EL (cell line): ENCODE measurements around the gene TXNRD1.
A peak's percentile ranks its signal among the peaks of the same experiment; 100 is the strongest.

Source experiments
- DNase-seq: peaks from one replicate; pipeline ENCODE4 v3.0.0-alpha.2; 2016

TXNRD1 gene

DNA sequence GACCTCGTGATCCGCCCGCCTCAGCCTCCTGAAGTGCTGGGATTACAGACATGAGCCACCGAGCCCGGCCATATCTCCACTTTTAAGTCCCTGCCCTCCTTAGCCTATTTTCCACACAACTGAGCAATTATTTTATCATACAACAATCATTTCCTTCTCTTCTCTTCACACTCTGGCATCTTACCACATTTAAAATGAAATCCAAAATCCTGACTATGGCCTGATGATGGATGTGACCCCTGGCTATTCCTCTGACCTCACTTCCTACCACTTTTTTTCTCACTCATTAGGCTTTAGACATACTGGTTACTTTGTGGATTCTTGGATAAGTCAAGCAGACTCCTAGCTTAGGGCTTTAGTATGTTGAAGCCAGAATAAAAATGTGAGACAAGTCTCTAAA, 66.1 kb downstream of the TXNRD1 start:
- DNase-seq: peak; percentile 63

DNA sequence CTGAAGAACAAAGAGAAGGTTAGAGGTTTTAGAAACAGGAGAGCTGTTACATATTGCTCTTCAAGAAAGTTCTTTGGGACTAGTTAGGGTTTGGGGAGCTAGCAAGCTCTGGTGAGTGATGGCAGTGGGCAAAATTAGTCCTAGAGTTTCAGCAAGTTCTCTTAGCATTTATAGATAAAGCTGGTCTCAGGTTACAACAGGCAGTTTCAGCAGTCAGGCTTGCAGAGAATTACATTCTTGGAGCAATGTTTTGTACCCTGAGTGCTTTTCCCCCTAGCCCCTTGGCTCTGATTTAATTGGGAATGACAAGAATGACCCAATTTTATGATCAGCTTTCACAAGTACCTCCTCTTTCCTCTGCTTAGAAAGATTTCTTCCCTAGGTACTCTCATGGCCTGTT, 66.5 kb downstream of the TXNRD1 start:
- peak; percentile 37 for DNase-seq

DNA sequence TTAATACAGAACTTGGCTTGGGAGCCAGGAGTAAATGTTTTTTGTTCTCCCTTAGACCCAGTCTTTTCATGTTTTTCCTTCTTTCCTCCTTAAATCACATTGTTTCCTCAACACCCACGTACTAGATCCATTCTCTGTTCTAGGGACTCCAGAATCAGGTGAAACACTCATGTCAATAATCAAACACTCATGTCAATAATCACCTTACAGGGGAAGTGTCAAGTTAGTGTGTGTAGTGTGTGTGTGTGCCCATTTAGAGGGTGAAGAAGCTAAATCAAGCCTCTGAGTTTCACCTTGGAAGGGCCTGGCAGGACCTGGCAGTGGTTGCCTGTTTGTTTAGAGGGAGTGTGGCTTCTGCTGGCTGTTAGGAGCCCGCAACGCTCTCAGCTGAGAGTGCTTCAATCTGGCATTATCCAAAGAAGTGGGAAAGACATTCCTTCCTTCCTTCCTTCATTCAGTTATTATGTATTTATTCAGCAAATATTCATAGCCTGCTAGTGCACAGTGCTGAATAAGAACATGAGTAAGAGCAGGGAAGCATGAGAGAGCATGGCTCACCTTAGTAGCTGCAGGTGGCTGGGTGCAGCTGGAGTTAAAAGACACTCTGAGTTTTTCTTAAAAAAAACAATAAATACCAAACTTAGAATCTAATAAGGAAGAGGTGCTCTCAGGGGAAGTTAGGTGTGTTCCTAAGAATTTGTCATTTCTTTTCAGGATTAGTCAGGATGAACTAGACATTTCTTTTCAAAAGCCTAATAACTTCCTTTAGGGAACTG, 70.3 kb downstream of the TXNRD1 start:
- DNase-seq: no peak

DNA sequence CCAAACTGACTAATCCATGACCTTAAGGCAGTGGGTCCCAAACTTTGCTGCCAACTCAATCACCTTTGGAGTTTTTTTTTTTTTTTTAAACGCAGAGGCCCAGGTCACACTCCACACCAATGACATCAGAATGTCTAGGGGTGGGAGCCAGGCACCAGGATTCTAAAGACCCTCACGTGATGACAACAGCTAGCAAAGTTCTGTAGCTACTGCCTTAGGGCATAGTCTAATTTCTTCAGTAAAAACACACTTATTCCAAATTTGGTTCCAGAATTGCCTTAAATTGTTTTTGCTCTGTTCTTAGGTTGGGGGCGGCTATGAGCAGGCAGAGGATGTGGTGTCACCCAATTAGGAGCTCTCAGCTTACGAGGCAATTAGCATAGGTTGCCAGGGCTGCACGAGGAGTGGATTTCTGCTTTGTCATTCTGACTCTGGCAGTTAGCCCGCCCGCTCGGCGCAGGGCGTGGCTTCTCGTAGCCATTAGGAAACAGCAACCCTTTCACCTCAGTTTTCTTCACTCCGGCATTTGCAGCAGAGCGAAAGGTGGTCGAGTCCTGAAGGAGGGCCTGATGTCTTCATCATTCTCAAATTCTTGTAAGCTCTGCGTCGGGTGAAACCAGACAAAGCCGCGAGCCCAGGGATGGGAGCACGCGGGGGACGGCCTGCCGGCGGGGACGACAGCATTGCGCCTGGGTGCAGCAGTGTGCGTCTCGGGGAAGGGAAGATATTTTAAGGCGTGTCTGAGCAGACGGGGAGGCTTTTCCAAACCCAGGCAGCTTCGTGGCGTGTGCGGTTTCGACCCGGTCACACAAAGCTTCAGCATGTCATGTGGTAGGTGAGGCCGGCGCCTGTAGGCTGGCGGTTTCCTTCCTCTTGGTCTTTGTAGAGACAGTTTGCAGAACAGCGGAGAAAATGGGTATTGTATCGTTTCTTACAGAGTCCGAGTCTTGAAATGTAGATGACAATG, 71.2 kb downstream of the TXNRD1 start:
- DNase-seq: peak; percentile 97

DNA sequence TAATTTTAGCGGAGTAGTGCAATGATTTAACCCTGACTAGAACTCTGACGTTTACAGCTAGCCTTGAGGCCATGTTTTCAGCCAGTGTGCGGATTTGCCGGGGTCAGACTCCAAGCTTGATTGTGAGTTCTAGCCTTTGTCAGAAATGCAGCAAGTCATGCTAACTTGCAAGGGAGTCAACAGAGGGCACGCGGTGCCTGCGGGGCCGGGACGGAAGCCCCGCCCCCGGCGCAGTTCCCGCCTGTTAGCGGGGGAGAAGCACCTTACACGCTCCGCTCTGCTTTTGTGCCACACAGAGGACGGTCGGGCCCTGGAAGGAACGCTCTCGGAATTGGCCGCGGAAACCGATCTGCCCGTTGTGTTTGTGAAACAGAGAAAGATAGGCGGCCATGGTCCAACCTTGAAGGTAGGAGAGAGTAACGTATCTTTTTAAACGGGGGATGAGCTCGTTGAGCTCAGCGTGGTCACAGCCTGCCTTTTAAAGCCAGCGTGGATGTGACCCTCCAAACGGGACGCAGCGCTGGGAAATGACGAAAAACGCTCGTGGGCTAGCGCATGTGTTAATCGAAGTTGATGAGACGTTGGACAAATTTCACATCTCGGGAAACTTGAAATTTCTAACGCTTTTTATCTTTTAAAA, 73.2 kb downstream of the TXNRD1 start:
- peak; percentile 89 for DNase-seq

DNA sequence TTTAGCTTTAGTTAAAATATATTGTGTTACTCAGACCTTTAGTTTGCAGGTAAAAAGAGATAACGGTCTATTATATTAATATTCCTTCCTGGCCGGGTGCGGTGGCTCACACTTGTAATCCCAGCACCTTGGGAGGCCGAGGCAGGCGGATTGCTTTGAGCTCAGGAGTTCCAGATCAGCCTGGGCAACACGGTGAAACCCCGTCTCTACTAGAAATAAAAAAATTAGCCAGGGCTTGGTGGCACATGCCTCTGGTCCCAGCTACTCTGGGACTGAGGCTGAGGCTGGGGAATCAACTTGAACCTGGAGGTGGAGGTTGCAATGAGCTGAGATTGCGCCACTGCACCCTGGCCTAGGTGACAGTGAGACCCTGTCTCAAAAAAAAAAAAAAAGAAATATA, 74.7 kb downstream of the TXNRD1 start:
- DNase-seq: no peak

DNA sequence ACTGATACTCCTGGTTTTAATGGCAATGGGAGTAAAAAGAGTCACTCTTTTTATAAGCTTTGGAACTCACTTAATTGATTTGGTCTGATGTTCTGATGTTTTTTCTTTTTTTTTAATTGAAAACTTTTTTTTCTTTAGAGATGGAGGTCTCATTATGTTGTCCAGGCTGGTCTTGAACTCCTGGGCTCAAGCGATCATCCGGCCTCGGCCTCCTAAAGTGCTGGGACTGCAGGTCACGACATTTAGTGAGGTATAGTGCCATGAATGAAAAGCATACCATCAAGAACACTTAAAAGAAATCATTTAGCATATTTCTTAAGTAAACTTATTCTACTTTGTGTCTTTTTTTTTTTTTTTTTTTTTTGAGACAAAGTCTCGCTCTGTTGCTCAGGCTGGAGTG, 75.3 kb downstream of the TXNRD1 start:
- DNase-seq: no peak

DNA sequence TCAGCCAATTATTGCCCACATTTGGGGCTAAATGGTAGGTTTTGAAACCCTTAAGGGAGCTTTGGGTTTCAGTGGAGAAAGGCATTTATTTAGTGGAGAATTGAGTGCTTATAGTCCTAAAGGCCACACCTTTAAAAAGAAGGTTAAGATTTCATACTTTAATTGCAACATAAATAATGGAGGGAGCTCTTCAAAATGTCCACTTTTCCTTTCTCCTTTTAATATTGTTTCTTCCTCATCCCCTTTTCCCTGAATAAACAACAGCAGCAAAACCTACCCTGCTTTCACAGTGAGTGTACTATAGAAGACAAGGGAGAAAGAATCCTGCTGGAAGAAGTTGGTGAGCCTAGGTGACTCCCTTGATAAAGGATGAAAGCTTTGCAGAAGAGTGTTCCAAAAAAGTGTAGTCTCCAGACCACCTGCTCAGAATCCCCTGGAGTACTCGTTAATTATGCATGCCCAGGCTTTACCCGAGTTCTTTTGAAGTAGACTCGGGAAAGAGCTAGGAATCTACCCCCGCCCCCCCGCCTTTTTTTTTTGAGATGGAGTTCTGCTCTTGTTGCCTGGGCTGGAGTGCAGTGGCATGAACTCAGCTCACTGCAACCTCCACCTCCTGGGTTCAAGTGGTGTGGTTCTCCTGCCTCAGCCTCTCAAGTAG, 76.4 kb downstream of the TXNRD1 start:
- DNase-seq: no peak

DNA sequence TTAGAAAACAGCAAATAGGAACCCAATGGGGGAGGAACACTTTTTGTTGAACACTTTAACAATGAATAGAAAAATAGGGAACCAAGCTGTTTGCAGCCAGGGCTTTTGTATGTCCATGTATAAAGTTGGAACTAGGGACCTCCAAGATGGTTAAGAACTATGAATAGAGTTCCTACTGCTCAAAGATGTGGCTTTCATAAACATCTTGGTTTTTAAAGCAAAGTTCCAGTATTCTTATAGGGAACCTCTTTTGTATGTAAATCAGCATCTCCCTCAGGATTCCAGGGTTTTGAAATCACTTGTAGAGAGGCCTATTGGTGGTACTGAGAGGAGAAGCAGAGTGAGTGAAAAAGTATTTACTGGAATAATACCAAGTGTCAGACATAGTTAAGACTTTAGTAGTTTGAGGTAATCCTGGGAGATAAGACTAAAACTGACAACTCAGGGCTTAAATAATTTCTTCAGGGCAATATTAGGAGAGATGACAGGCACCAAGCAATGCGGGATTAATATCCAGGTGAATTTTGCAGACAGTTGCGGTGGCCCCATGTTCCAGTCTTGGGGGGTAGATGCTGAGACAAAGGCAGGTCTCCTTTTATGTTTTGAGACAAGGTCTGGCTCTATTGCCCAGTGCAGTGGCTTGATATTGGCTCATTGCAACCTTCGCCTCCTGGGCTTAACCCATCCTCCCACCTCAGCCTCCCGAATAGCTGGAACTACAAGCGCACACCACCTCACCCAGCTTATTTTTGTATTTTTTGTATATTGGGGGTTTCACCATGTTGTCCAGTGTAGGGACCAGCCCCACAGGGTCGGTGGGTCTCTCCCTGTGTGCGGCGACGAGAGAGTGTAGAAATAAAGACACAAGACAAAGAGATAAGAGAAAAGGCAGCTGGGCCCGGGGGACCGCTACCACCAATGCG, 77.6 kb downstream of the TXNRD1 start:
- DNase-seq: no peak

DNA sequence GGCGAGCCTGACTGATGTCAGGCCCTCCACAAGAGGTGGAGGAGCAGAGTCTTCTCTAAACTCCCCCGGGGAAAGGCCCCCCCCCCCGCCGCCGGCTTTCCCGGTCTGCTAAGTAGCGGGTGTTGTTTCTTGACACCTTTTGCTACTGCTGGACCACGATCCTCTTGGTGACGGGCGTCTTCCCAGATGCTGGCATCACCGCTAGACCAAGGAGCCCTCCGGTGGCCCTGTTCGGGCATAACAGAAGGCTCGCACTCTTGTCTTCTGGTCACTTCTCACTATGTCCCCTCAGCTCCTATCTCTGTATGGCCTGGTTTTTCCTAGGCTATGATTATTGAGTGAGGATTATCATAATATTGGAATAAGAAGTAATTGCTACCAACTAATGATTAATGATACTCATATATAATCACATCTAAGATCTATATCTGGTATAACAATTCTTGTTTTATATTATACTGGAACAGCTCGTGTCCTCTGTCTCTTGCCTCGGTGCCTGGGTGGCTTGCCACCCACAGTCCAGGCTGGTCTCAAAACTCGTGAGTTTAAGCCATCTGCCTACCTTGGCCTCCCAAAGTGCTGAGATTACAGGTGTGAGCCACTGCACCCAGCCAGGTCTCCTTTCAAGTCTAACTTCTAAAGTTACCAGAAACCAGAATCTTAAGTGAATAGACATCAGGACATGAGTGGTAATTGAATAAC, 78.7 kb downstream of the TXNRD1 start:
- peak; percentile 58 for DNase-seq

DNA sequence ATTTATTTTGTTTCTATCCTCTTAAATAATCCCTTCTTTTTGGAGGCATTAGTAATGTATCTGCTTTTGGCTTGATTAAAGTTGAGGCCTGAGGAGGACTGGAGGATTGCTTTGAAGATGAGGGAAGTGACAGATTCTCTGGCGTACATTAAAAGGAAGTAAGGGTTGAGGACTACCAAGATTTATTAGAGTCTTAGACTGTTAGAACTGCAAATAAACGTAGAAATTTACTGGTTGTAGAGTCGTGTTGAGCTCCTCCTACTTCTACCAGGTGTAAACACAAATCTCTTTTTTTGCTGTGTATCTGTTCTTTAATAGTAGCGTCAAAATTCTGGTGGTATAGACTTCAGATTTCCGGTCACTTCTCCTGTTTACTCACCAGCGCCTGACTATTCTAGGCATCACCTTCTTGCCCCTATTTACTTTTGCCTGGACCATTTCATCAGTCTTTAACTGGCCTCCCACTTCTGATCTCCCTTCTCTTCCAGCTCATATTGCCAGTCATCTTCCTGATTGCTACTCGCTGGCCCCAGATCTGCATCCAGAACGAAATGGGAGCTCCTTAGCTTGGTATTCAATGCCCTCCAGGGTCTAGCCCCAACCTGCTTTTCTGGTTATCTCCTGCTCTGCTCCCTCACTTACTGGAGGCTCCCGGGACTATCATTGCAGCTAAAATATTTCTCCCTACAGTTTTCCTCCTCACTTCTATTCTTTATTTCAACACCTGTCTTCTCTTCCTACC, 79.5 kb downstream of the TXNRD1 start:
- no peak for DNase-seq

DNA sequence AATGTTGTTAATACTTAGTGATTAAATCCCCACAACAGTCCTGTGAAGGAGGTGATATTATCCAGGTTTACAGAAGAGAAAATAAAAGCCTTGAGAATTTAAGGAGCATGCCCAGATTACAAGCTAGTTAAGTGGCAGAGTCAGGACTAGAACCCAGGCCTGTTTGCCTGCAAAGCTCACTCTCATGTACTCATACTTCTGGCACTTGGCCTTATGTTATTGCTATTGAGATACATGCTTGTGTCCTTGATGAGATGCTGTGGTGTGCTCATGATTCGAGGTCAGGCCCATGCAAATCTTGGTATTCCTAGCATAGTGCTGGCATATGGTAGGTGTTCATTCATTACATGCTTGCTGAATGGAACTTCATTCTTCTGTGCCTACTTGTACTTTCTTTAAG, 80.4 kb downstream of the TXNRD1 start:
- DNase-seq: peak; percentile 31

DNA sequence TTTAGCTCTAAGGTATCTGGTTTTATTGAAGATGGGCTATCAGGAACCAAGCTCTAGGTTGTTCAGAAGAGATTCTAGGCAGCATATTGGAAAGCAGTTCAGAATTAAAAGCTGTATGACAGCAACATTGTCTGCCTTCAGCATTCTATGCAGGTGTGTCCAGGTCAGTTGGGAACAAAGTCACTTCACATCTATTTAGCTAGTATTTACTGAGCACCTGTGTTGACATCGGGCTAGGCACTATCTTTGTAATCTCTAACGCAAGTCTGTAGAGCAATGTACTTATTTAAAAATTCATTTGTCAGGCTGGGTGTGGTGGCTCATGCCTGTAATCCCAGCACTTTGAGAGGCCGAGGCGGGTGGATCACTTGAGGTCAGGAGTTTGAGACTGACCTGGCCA, 81.1 kb downstream of the TXNRD1 start:
- DNase-seq: no peak

DNA sequence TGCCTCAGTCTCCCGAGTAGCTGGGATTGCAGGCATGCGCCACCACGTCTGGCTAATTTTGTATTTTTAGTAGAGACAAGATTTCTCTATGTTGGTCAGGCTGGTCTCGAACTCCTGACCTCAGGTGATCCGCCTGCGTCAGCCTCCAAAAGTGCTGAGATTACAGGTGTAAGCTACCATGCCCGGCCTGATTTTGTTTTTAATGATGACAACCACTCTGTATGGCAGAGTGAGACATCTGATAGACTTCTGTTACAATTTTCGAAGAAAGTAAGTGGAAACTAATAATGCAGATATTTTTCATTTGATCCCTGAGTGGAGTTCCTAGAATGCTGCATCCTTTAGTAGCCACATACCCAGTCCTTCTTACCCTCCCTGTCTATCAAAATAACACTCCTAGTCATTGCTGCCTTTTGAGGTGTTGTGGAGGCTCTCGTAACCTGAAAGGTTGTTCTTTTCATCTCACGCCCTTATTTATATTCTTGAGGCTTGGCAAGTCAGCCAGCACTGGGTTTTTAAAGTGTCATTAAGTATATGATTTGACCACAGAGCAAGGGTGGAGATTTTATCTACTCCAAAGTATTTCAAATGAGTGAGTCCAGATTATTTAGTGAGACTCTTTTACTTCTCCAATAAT, 82.0 kb downstream of the TXNRD1 start:
- peak; percentile 30 for DNase-seq

DNA sequence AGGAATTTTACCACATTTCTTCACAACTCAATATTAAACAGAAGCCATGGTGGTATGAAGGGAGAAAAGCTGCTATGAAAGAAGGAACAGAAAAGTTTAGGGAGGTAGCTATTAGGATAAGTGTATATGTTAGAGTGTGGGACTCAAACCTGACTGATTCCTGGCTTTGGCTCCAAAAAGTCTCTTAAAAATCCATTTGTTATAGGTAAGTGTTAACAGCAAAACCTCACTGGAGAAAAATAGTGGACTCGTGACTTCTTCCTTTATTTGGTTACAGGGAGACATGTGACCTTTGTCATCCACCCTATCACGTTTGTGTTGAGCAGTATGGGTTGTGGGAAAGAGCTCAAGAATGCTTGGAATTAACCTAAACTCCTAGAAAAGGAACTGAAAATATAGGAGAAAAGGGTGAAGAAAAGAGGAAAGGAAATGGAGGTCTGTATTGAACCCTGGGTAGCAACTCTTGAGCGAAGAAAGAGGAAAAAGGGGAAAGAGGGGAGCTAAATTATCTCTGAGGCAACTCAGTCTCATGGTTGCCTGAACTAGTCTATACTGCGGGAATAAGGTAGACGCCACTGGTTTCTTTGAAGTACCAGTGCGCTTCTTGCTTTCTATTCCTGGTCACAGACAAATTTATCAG, 84.4 kb downstream of the TXNRD1 start:
- DNase-seq: peak; percentile 45

DNA sequence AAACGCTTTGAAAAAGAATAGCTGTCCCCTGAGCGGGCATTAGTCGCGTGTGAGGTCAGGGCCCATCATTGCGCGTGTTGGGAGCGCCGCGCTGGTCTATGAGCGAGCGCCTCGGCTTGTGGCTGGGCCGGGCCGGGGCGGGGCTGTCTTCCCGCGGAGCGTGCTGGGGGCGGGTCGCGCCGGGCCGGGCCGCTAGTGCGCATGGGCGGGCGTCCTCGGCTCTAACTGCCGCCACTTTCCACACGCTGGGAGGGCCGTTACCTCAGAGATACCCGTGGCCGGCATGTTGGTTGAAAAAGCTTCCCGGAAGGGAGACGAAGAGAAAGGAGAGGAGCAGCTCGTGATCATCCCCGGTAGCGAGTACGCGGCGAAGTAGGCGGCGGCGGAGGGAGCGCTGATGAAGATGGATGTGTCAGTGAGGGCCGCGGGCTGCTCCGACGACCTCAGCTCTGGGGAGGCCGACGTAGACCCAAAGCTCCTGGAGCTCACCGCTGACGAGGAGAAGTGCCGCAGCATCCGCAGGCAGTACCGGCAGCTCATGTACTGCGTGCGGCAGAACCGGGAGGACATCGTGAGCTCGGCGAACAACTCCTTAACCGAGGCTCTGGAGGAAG, 88.1 kb downstream of the TXNRD1 start, which contains the start of gene EID3:
TSS of gene EID3 (plus strand) at position 202 of the 614 bp plus-strand sequence. CDS start at position 398, 196 bp downstream.
- DNase-seq: peak; percentile 88

DNA sequence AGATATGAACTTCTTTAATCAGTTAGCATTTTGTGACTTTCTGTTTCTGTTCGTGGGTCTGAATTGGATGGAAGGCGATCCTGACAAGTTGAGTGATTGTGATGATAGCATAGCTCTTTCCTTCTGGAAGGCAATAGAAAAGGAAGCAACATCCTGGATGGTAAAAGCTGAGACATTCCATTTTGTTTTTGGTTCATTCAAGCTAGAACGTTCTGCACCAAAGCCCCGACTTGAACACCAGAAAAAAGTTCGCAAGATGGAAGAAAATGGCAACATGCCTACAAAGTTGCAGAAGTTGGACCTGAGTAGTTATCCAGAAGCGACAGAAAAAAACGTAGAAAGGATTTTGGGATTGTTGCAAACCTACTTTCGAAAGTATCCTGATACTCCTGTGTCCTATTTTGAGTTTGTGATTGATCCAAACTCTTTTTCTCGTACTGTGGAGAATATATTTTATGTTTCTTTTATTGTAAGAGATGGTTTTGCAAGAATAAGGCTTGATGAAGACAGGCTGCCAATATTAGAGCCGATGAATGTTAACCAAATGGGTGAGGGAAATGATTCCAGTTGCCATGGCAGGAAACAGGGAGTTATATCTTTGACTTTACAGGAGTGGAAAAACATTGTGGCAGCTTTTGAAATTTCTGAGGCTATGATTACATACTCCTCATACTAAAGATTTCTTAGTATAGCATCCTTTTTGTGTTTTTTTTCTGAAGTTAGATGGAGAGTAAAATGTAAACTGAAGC, 88.9 kb downstream of the TXNRD1 start:
- DNase-seq: peak; percentile 25

DNA sequence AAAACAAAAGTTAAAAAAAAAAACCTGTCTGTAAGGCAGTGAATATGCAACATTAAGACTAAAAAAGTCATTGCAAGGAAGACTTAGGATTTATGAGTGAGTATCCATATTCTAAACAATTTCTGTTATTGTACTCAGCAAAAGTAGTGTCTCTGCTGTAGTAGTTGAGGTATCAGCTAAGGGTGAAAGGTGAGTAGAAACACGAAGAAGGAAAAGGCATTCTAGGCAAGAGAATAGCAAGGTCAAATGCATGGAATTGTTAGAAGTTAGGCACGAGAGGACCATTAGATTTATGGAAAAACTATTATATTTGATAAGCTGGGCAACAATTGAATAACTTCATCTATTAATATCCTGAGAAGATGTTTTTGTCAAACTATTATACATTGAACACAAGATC, 89.8 kb downstream of the TXNRD1 start:
- no peak for DNase-seq
